HEK293 (cell line): ENCODE results near the gene BICRA.
"Not testable (repeated sequence)": the region's sequence is repeated elsewhere in the genome, so short reads cannot be mapped to it uniquely, and the experiment has no call there.

Experiments
- CTCF ChIA-PET: fragments of 350-600 bp; formaldehyde crosslinking; extraction: SDS; loops from one replicate; lab custom pipeline; 2021; ENCODE audit warnings: antibody characterized with exemption; lab: Yijun Ruan, JAX
- POLR2A ChIA-PET: fragments of 300-600 bp; formaldehyde crosslinking; extraction: SDS; loops from one replicate; lab custom pipeline; 2020; ENCODE audit warnings: antibody characterized with exemption, inconsistent platforms; lab: Yijun Ruan, JAX
- H3K27ac ChIP-seq: fragments of 200-500 bp; sonication (Bioruptor generic); 2 replicates; pipeline ENCODE4 v1.5.1; 2014; ENCODE audit warnings: low read depth, low read length, control low read depth, inconsistent platforms; ENCODE audit errors: extremely low read depth
- H3K36me3 ChIP-seq, 2 experiments: fragments of 200-500 bp in 1 of 2; sonication (Bioruptor generic) in 1 of 2; 1 replicate in 1 of 2; 2 replicates in 1 of 2; pipeline ENCODE4 v1.5.1; 2014 to 2017; ENCODE audit warnings: inconsistent platforms in 2 of 2, low read length in 2 of 2; ENCODE audit not compliant: control insufficient read depth in 2 of 2, insufficient read depth in 1 of 2
- H3K4me1 ChIP-seq: fragments of 200-500 bp; sonication (Bioruptor generic); 2 replicates; pipeline ENCODE4 v1.5.1; 2014; ENCODE audit warnings: mild to moderate bottlenecking, low read length, inconsistent platforms; ENCODE audit not compliant: control insufficient read depth, insufficient read depth
- H3K4me3 ChIP-seq: 2 replicates; pipeline ENCODE4 v1.5.1; 2011; ENCODE audit warnings: low read depth, mild to moderate bottlenecking, control low read depth, low read length, moderate library complexity
- H3K9me3 ChIP-seq: fragments of 200-500 bp; sonication (Bioruptor generic); 2 replicates; pipeline ENCODE4 v1.5.1; 2014; ENCODE audit warnings: low read depth, low read length, inconsistent platforms; ENCODE audit not compliant: control insufficient read depth, insufficient read depth
- OVOL3 ChIP-seq: fragments of 450-650 bp; formaldehyde crosslinking; IDR thresholded peaks from 2 replicates; pipeline ENCODE4 v1.5.1; 2016; ENCODE audit warnings: missing biosample characterization, missing genetic modification characterization
- REST ChIP-seq: fragments of 450-650 bp; formaldehyde crosslinking; IDR thresholded peaks from 2 replicates; pipeline ENCODE4 v1.5.1; 2016; ENCODE audit warnings: missing biosample characterization, missing genetic modification characterization
- ZBTB11 ChIP-seq: fragments of 450-650 bp; formaldehyde crosslinking; conservative IDR thresholded peaks from 2 replicates; pipeline ENCODE4 v1.5.1; 2016; ENCODE audit warnings: low read depth, missing biosample characterization, missing genetic modification characterization
- ZBTB8A ChIP-seq: fragments of 450-650 bp; formaldehyde crosslinking; IDR thresholded peaks from 2 replicates; pipeline ENCODE4 v1.5.1; 2016; ENCODE audit warnings: missing biosample characterization, missing genetic modification characterization
- ZNF140 ChIP-seq: fragments of 450-650 bp; formaldehyde crosslinking; IDR thresholded peaks from 2 replicates; pipeline ENCODE4 v1.5.1; 2016; ENCODE audit warnings: missing biosample characterization, missing genetic modification characterization
- ZNF292 ChIP-seq: fragments of 450-650 bp; formaldehyde crosslinking; IDR thresholded peaks from 2 replicates; pipeline ENCODE4 v1.5.1; 2016; ENCODE audit warnings: low read depth, missing biosample characterization, missing genetic modification characterization, borderline replicate concordance
- ZNF510 ChIP-seq: fragments of 450-650 bp; formaldehyde crosslinking; IDR thresholded peaks from 2 replicates; pipeline ENCODE4 v1.5.1; 2018; ENCODE audit warnings: mild to moderate bottlenecking, missing genetic modification characterization, missing biosample characterization; ENCODE audit not compliant: insufficient replicate concordance
- ZNF518A ChIP-seq: fragments of 450-650 bp; formaldehyde crosslinking; conservative IDR thresholded peaks from 2 replicates; pipeline ENCODE4 v1.5.1; 2016; ENCODE audit warnings: low read depth, missing biosample characterization, missing genetic modification characterization
- ZNF623 ChIP-seq: fragments of 450-650 bp; formaldehyde crosslinking; IDR thresholded peaks from 2 replicates; pipeline ENCODE4 v1.5.1; 2016; ENCODE audit warnings: missing biosample characterization, missing genetic modification characterization
- ZNF664 ChIP-seq: fragments of 450-650 bp; formaldehyde crosslinking; IDR thresholded peaks from 2 replicates; pipeline ENCODE4 v1.5.1; 2016; ENCODE audit warnings: missing biosample characterization, missing genetic modification characterization

BICRA gene

GRCh38 chr19:47714855-47715254, 105.9 kb downstream of the BICRA start (continued):
- peak; percentile 85 for TF ChIP-seq ZNF518A (tag by site-specific recombination)
- 0 out of 2 replicates have a peak, but pooled peaks have one; percentile 32 for TF ChIP-seq ZBTB8A
- peak; percentile 27; the same call in 1 of the 2 replicates for TF ChIP-seq OVOL3 (tag by site-specific recombination)
- TF ChIP-seq REST (tag by site-specific recombination), result peak; percentile 72
- peak; percentile 50; the same call in 1 of the 2 replicates for TF ChIP-seq ZNF664 (tag by site-specific recombination)
- TF ChIP-seq ZNF292 (tag by site-specific recombination), result 0 out of 2 replicates have a peak, but pooled peaks have one; percentile 39
- TF ChIP-seq ZBTB11 (tag by site-specific recombination), result peak; percentile 69
- TF ChIP-seq ZNF623 (tag by site-specific recombination), result peak; percentile 73
- TF ChIP-seq ZNF140 (tag by site-specific recombination), result peak; percentile 77

- ChIA-PET CTCF (interaction anchor here (0.6 to 2.3 kb wide), 7 partner anchors 10 to 96 kb away, joined by 3 to 13 read pairs (median 5); no protein-coding TSS in a partner anchor), POLR2A (interaction anchor here (0.7 to 1.1 kb wide), 3 partner anchors 7 to 27 kb away, joined by 3 to 9 read pairs (median 4); no protein-coding TSS in a partner anchor)
- Histone ChIP-seq H3K9me3 (no peaks in the 10 kb centered on the region; the same call in 1 of the 2 replicates), H3K4me1 (peaks cover 7% of the 10 kb centered on the region; the same call in 1 of the 2 replicates), H3K36me3 (no peaks in the 10 kb centered on the region), H3K4me3 (no peak overlapping the region), H3K27ac (no peak overlapping the region)
- no peak for TF ChIP-seq ZNF510 (tag by site-specific recombination)
Observed at GRCh38 chr19:47716270-47716937, 107.5 kb downstream of the BICRA start.

GRCh38 chr19:47718415-47719046, 109.6 kb downstream of the BICRA start:
- not testable (repeated sequence) for H3K9me3 ChIP-seq, H3K4me3 ChIP-seq, H3K36me3 ChIP-seq, H3K4me1 ChIP-seq
- POLR2A ChIA-PET, result interaction anchor here (0.8 to 1.9 kb wide), 5 partner anchors 9 to 462 kb away, joined by 3 to 6 read pairs (median 3); partner anchors contain the start of genes CCDC9 and NOP53
- CTCF ChIA-PET, result interaction anchor here (0.6 to 2.6 kb wide), 10 partner anchors 9 to 401 kb away, joined by 3 to 19 read pairs (median 4); no protein-coding TSS in a partner anchor
- H3K27ac ChIP-seq, result peak overlapping the region; percentile 66; the same call in 1 of the 2 replicates
